ENCODE results near the gene SLC12A4.

Gene SLC12A4

GRCh38 chr16:67930678-67931211 is 37.7 kb downstream of the SLC12A4 start:
- ATAC-seq (no peak), DNase-seq (no peak)
- H3K4me1 Mint-ChIP-seq: peaks cover 34% of the 10 kb centered on the region
- H3K27ac Mint-ChIP-seq: peak overlapping the region in 1 of 2 donors; percentile 62
- no peak overlapping the region for H3K4me3 Mint-ChIP-seq
- no peaks in the 10 kb centered on the region for H3K27me3 Mint-ChIP-seq
- no peaks in the 10 kb centered on the region for H3K9me3 Mint-ChIP-seq

DNA sequence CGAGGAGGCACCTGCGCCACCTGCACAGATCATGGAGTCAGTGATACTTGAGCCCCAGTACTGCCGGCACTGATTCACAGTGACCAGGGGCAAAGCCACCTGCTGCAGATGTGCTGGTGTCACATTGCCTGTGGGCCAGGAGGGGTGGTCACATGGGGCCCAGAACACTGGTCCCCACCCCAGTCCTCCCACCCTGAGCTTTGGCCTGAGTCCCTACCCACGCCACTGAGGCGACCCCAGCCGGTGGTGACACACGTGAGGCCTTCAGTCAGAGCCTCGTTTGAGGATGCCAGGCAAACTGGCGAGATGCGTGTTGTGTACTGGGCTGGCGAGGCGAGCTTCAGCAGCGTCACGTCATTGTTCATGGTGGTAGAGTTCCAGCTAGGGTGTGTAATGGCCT is 38.2 kb downstream of the SLC12A4 start:
- Mint-ChIP-seq H3K4me1 (peaks cover 35% of the 10 kb centered on the region), H3K27ac (peak overlapping the region in 1 of 2 donors; percentile 76), H3K9me3 (no peaks in the 10 kb centered on the region), H3K27me3 (no peaks in the 10 kb centered on the region), H3K4me3 (no peak overlapping the region)
- DNase-seq (no peak), ATAC-seq (no peak)

DNA sequence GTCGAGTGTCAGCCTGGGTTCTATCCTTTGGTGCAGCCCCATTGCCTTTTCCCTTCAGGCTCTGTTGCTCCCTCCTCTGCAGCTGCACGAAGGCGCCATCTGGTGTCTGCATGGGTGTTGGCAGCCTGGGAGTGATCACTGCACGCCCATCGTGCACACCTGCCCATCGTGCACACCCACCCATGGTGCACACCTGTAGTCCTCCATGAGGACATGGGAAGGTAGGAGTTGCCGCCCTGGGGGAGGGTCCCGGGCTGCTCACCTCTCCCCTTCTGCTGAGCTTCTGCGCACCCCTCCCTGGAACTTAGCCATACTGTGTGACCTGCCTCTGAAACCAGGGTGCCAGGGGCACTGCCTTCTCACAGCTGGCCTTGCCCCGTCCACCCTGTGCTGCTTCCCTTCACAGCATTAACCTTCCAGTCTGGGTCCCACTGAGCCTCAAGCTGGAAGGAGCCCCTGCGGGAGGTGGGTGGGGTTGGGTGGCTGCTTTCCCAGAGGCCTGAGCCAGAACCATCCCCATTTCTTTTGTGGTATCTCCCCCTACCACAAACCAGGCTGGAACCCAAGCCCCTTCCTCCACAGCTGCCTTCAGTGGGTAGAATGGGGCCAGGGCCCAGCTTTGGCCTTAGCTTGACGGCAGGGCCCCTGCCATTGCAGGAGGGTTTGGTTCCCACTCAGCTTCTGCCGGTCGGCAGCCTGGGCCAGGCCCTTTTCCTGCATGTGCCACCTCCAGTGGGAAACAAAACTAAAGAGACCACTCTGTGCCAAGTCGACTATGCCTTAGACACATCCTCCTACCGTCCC is 39.7 kb downstream of the SLC12A4 start:
- Mint-ChIP-seq H3K27ac (peak overlapping the region in 1 of 2 donors; percentile 93), H3K4me3 (no peak overlapping the region), H3K4me1 (peaks cover 26% of the 10 kb centered on the region), H3K9me3 (no peaks in the 10 kb centered on the region), H3K27me3 (no peaks in the 10 kb centered on the region)
- DNase-seq (peak; percentile 77 to 79), ATAC-seq (peak; percentile 86)

- Mint-ChIP-seq H3K4me1 (peaks cover 24% of the 10 kb centered on the region), H3K4me3 (no peak overlapping the region), H3K9me3 (no peaks in the 10 kb centered on the region), H3K27me3 (no peaks in the 10 kb centered on the region), H3K27ac (peak overlapping the region in 1 of 2 donors; percentile 93)
- DNase-seq (peak in 1 of 2 donors; percentile 24), ATAC-seq (peak; percentile 3)
Measured at GRCh38 chr16:67928147-67928546, 40.3 kb downstream of the SLC12A4 start.

DNA sequence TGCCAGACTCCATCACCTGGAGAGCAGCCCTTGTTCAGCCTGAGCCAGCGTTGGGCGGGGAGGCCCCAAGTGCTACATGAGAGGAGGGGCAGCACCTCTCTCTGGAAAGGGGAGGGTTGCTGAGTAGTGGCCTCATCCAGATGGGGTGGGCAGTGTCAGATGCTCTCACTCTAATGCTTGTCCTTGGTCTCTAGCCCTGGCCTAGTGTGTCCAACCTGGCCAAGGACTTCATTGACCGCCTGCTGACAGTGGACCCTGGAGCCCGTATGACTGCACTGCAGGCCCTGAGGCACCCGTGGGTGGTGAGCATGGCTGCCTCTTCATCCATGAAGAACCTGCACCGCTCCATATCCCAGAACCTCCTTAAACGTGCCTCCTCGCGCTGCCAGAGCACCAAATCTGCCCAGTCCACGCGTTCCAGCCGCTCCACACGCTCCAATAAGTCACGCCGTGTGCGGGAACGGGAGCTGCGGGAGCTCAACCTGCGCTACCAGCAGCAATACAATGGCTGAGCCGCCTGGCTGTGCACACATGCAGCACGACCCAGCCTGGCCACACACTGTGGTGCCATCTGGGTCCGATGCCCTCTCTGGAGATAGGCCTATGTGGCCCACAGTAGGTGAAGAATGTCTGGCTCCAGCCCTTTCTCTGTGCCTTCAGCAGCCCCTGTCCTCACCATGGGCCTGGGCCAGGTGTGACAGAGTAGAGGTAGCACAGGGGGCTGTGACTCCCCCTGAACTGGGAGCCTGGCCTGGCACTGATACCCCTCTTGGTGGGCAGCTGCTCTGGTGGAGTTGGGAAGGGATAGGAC is 41.1 kb downstream of the SLC12A4 start:
- no peak overlapping the region for H3K27ac Mint-ChIP-seq
- DNase-seq (no peak), ATAC-seq (no peak)
- peaks cover 33% of the 10 kb centered on the region for H3K4me1 Mint-ChIP-seq
- H3K9me3 Mint-ChIP-seq: no peaks in the 10 kb centered on the region
- H3K27me3 Mint-ChIP-seq: no peaks in the 10 kb centered on the region
- no peak overlapping the region for H3K4me3 Mint-ChIP-seq

DNA sequence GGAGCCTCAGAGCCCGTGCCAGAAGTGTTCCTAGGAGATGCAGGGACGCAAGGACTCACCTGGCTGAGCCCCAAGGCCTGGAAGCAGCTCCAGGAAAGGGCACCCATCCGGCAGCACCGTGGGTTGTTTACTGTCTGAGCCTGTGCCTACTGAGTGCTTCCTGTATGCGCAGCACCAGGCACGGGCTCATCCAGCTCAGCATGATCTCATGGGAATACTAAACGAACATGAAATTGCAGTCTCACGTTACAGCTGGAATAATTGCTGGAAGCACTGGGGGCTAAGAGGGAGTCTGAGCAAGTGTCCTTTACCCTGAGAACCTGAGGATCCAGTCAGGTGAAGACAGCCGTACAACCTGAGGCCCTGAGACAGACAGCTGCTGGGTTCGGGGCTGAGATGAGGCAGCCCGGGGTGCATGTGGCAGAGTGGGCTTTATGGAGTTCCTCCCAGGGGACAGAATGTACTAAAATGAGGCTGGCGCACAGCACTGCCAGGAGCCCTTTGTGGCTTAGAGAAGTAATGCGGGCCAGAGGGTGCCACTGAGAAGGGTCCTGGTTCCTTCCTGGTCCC is 42.2 kb downstream of the SLC12A4 start:
- peaks cover 43% of the 10 kb centered on the region for H3K4me1 Mint-ChIP-seq
- no peak overlapping the region for H3K4me3 Mint-ChIP-seq

GRCh38 chr16:67924140-67924906 is 44.1 kb downstream of the SLC12A4 start:
- H3K27ac Mint-ChIP-seq: peak overlapping the region in 1 of 2 donors; percentile 25
- no peaks in the 10 kb centered on the region for H3K9me3 Mint-ChIP-seq
- DNase-seq (no peak), ATAC-seq (no peak)
- no peaks in the 10 kb centered on the region for H3K27me3 Mint-ChIP-seq
- peaks cover 53% of the 10 kb centered on the region for H3K4me1 Mint-ChIP-seq
- no peak overlapping the region for H3K4me3 Mint-ChIP-seq

More for the DNA sequence above, 42.2 kb downstream of the SLC12A4 start:
- DNase-seq (no peak), ATAC-seq (no peak)
- Mint-ChIP-seq H3K27ac (peak overlapping the region in 1 of 2 donors; percentile 76), H3K27me3 (no peaks in the 10 kb centered on the region), H3K9me3 (no peaks in the 10 kb centered on the region)

DNA sequence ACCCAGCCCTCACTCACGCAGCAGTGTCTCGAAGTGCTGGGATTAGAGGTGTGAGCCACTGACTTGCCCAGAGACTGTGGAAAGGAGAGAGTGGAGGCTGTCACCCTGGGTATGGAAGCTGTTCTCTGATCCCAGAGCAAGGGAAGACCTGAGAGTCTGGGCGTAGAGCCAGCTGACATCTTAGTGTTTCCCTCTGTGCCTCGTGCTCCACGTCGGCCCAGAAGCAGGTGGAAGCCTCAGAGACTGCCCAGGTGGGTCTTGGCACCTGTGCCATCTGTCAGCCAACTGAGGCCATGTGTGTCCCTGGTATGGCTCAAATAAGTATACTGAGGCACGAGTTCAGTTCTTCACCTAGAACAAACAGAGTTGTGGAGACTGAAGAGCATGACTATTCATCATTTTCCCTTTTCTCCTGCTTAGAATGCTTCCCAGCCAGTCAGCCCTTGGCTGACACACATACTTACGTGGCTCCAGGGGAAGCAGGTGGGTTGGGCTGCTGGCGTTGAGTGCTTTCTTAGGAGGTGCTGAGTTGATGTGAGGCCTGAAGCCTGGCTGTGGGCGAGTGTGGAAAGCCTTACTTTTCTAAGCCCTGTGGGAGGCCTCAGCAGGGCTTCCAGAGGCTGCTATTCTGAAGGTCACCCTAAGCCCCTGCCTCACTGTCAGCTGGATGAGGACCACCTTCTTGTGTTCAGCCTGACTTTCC is 44.9 kb downstream of the SLC12A4 start:
- Mint-ChIP-seq H3K27ac (peak overlapping the region in 1 of 2 donors; percentile 87), H3K4me1 (peaks cover 59% of the 10 kb centered on the region), H3K4me3 (no peak overlapping the region), H3K9me3 (no peaks in the 10 kb centered on the region), H3K27me3 (no peaks in the 10 kb centered on the region)
- no peak for ATAC-seq
- no peak for DNase-seq

DNA sequence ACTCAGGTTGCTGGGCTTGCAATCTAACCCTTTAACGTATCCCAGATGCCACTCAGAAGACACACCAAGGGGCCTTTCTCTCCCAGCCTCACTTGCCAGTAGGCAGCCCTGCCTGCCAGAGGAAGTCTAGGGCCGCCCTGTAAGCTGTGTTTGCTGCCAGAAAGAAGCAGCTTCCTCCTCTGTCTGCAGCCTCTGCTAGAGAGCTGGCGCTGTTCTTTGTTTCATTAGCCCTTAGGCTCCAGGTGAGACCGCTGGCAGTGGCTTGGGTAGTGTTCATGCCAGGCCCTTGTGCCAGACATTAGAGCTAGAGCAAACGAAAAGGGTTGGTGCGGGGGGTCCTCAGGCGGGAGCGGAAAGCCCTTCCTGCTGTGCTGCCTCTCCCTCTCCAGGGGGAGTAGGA is 45.7 kb downstream of the SLC12A4 start:
- H3K4me3 Mint-ChIP-seq: no peak overlapping the region
- peak overlapping the region in 1 of 2 donors; percentile 87 for H3K27ac Mint-ChIP-seq
- DNase-seq (no peak), ATAC-seq (no peak)
- H3K27me3 Mint-ChIP-seq: no peaks in the 10 kb centered on the region
- H3K9me3 Mint-ChIP-seq: no peaks in the 10 kb centered on the region
- H3K4me1 Mint-ChIP-seq: peaks cover 59% of the 10 kb centered on the region

GRCh38 chr16:67922221-67922620 is 46.2 kb downstream of the SLC12A4 start:
- Mint-ChIP-seq H3K27ac (peak overlapping the region; percentile 83 to 92), H3K4me3 (no peak overlapping the region), H3K9me3 (no peaks in the 10 kb centered on the region), H3K4me1 (peaks cover 64% of the 10 kb centered on the region), H3K27me3 (no peaks in the 10 kb centered on the region)
- DNase-seq: no peak
- ATAC-seq: no peak

- DNase-seq (no peak), ATAC-seq (no peak)
- Mint-ChIP-seq H3K27ac (peak overlapping the region; percentile 22 to 63), H3K27me3 (no peaks in the 10 kb centered on the region), H3K4me1 (peaks cover 72% of the 10 kb centered on the region), H3K9me3 (no peaks in the 10 kb centered on the region), H3K4me3 (no peak overlapping the region)
Measured at GRCh38 chr16:67919622-67920221, 48.7 kb downstream of the SLC12A4 start.

- peak overlapping the region; percentile 14 to 97 for H3K27ac Mint-ChIP-seq
- DNase-seq: peak in 1 of 2 donors; percentile 55
- H3K4me3 Mint-ChIP-seq: no peak overlapping the region
- ATAC-seq: peak; percentile 100
- peaks cover 62% of the 10 kb centered on the region for H3K4me1 Mint-ChIP-seq
- H3K27me3 Mint-ChIP-seq: no peaks in the 10 kb centered on the region
- H3K9me3 Mint-ChIP-seq: no peaks in the 10 kb centered on the region
Measured at GRCh38 chr16:67917852-67918236, 50.6 kb downstream of the SLC12A4 start.

DNA sequence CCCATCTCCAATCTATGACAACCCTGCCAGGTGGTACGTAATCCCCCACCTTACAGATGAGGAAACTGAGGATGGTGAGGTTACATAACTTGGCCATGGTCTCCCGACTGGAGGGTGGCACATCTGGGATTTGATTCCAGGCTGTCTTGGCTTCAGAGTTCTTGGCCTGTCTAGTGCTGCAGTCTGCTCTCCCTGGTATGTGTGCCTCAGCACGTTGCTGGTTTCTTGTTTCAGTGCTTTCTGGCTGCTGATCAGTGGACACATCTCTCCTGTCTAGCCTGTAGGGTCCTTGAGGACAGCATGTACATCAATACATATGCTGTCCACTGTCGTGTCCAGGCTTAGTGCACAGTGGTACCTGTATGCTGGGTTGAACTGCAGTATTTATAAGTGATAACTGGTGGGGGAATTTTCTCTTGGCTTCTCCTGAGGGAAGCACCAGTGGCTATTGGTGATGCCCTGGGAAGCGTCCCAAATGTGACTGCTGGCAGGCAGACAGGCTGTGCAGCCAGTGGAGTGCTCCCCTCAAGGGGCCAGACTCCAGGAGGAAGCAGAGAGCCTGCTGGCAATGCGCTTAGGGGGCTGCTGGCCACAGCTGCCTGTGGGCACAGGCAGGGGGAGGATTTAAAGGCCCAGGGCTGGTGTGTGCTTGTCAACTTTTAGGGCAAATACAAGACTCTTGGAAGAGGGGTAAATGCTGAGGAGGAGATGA is 51.1 kb downstream of the SLC12A4 start:
- H3K4me1 Mint-ChIP-seq: peaks cover 57% of the 10 kb centered on the region
- H3K9me3 Mint-ChIP-seq: no peaks in the 10 kb centered on the region
- peak overlapping the region; percentile 14 to 97 for H3K27ac Mint-ChIP-seq
- no peaks in the 10 kb centered on the region for H3K27me3 Mint-ChIP-seq
- ATAC-seq: peak; percentile 21
- H3K4me3 Mint-ChIP-seq: no peak overlapping the region
- DNase-seq: no peak

Measured in stimulated activated naive CD8-positive, alpha-beta T cell treated with anti-CD3 and anti-CD28 coated beads, Interleukin-15, amount 100 ng/mL, for 72 hours (primary cell).